ENCODE results near the gene BLNK. TPM values are rescaled to one million over a fixed set of nuclear protein-coding genes. Genes with fewer than 3 reads are reported as not detected.

BLNK gene
- total and polyA plus RNA-seq, 2 experiments from 2014 or later, result 0.11 TPM; not detected in 1

GRCh38 chr10:96287392-96288105 is 16.2 kb upstream of the BLNK start (continued):
- TF ChIP-seq ZNF462 (CRISPR knock-in tag; IDR thresholded peaks at IDR 0.05) (no peak), STAT1 (IDR thresholded peaks at IDR 0.05; ENCODE audit: unreplicated experiment) (no peak), ZNF331 (CRISPR knock-in tag; IDR thresholded peaks at IDR 0.05; ENCODE audit: low read depth) (no peak), ZNF114 (CRISPR knock-in tag; IDR thresholded peaks at IDR 0.05) (no peak), CREB1 (CRISPR knock-in tag; IDR thresholded peaks at IDR 0.05; ENCODE audit: low read depth) (no peak), EZH2phosphoT487 (IDR thresholded peaks at IDR 0.05; ENCODE audit: unreplicated experiment) (no peak)

GRCh38 chr10:96285331-96285752 is 14.0 kb upstream of the BLNK start:
- H3K79me2 ChIP-seq (replicated peaks; ENCODE audit: insufficient read depth), result no peaks in the 10 kb centered on the region
- Mint-ChIP-seq H3K27ac (no peak overlapping the region), H3K9me3 (no peaks in the 10 kb centered on the region), H3K4me3 (no peak overlapping the region), H3K36me3 (ENCODE audit: low read depth) (no peaks in the 10 kb centered on the region), H3K4me1 (peaks cover 19% of the 10 kb centered on the region), H3K27me3 (ENCODE audit: insufficient read depth, low read depth, poor library complexity) (no peaks in the 10 kb centered on the region)
- H3K9me2 ChIP-seq (ENCODE audit: insufficient read depth), result peaks cover 5% of the 10 kb centered on the region
- no peaks in the 10 kb centered on the region for H3K36me3 ChIP-seq (ENCODE audit: insufficient read depth)
- H4K20me1 ChIP-seq (replicated peaks; ENCODE audit: insufficient read depth), result no peaks in the 10 kb centered on the region
- no peak overlapping the region for H3K27ac ChIP-seq (ENCODE audit: low read depth)
- peak; percentile 88 for DNase-seq (ENCODE audit: low spot score)
- no peaks in the 10 kb centered on the region for H3K27me3 ChIP-seq (ENCODE audit: insufficient read depth)
- peak; percentile 99 for ATAC-seq
- no peak overlapping the region for H2AFZ ChIP-seq
- no peaks in the 10 kb centered on the region for H3K4me1 ChIP-seq (ENCODE audit: insufficient read depth)
- no peak overlapping the region for H3K4me2 ChIP-seq
- no peaks in the 10 kb centered on the region for H3F3A ChIP-seq (replicated peaks; ENCODE audit: low read depth)
- no peak overlapping the region for H3K4me3 ChIP-seq
- TF ChIP-seq CREB1 (CRISPR knock-in tag; IDR thresholded peaks at IDR 0.05; ENCODE audit: low read depth) (no peak), NANOG (IDR thresholded peaks at IDR 0.05; ENCODE audit: borderline replicate concordance) (no peak), ZNF331 (CRISPR knock-in tag; IDR thresholded peaks at IDR 0.05; ENCODE audit: low read depth) (no peak), ZNF462 (CRISPR knock-in tag; IDR thresholded peaks at IDR 0.05) (no peak), POLR2AphosphoS5 (IDR thresholded peaks at IDR 0.05; ENCODE audit: low read depth) (no peak), STAT1 (IDR thresholded peaks at IDR 0.05; ENCODE audit: unreplicated experiment) (no peak), EZH2phosphoT487 (IDR thresholded peaks at IDR 0.05; ENCODE audit: unreplicated experiment) (no peak)
